PC-3 (cell line): ENCODE results near the gene OR1I1. TPM values are rescaled to one million over a fixed set of nuclear protein-coding genes. Genes with fewer than 3 reads are reported as not detected.

Experiments used
- ATAC-seq: fragments of 200-7000 bp; cut with Tn5 transposase; 2 replicates; pipeline ENCODE4 v1.9.1; 2020; ENCODE audit warnings: mild to moderate bottlenecking, moderate library complexity
- BruUV-seq: library from RNA; stranded (reverse); fragments of 400-500 nt; replicated peaks from 2 replicates; lab custom pipeline; 2021; lab: Mats Ljungman, UMichigan
- CTCF ChIA-PET: fragments of 300-600 bp; sonication (Branson Sonifier 250); formaldehyde crosslinking; loops from one replicate; lab custom pipeline; 2022; ENCODE audit warnings: antibody characterized with exemption; lab: Charles Lee
- POLR2A ChIA-PET: fragments of 300-600 bp; sonication (Branson Sonifier 250); formaldehyde crosslinking; loops from one replicate; lab custom pipeline; 2022; ENCODE audit warnings: antibody characterized with exemption; ENCODE audit not compliant: unreplicated experiment; lab: Charles Lee
- DNase-seq: peaks from one replicate; pipeline ENCODE4 v3.0.0-alpha.2; 2015
- H2AFZ ChIP-seq: fragments of 300-600 bp; sonication (generic); 2 replicates; pipeline ENCODE4 v1.6.0; 2016; ENCODE audit warnings: antibody characterized with exemption, low read length
- H3F3A ChIP-seq: fragments of 300-600 bp; sonication (generic); one replicate; pipeline ENCODE4 v1.6.0; 2017; ENCODE audit warnings: antibody characterized with exemption, low read length, control low read depth, mild to moderate bottlenecking; ENCODE audit not compliant: unreplicated experiment
- H3K27ac ChIP-seq: fragments of 300-600 bp; sonication (generic); 2 replicates; pipeline ENCODE4 v1.5.1; 2016; ENCODE audit warnings: mild to moderate bottlenecking, low read length
- H3K27me3 ChIP-seq: fragments of 300-600 bp; sonication (generic); 2 replicates; pipeline ENCODE4 v1.6.1; 2016; ENCODE audit warnings: low read length, mixed read lengths
- H3K36me3 ChIP-seq: fragments of 300-600 bp; sonication (generic); 2 replicates; pipeline ENCODE4 v1.6.1; 2016; ENCODE audit warnings: low read depth, mixed run types, low read length, mixed read lengths
- H3K4me1 ChIP-seq: fragments of 300-600 bp; sonication (generic); 2 replicates; pipeline ENCODE4 v1.5.1; 2016; ENCODE audit warnings: low read length; ENCODE audit not compliant: insufficient read depth
- H3K4me2 ChIP-seq: fragments of 300-600 bp; sonication (generic); 2 replicates; pipeline ENCODE4 v1.6.0; 2016; ENCODE audit warnings: low read length
- H3K4me3 ChIP-seq: fragments of 300-600 bp; sonication (generic); 2 replicates; pipeline ENCODE4 v1.5.1; 2016; ENCODE audit warnings: mild to moderate bottlenecking, low read length, mixed read lengths
- H3K79me2 ChIP-seq: fragments of 300-600 bp; sonication (generic); 2 replicates; pipeline ENCODE4 v1.6.1; 2017; ENCODE audit warnings: low read length, mixed read lengths
- H3K9ac ChIP-seq: fragments of 300-600 bp; sonication (generic); 2 replicates; pipeline ENCODE4 v1.6.0; 2016; ENCODE audit warnings: mild to moderate bottlenecking, low read length
- H3K9me2 ChIP-seq: fragments of 300-600 bp; sonication (generic); replicated peaks from 2 replicates; pipeline ENCODE4 v1.6.1; 2016; ENCODE audit warnings: mixed run types, low read length, mixed read lengths
- H3K9me3 ChIP-seq: fragments of 300-600 bp; sonication (generic); 2 replicates; pipeline ENCODE4 v1.6.1; 2016; ENCODE audit warnings: low read length, mixed read lengths
- H4K20me1 ChIP-seq: fragments of 300-600 bp; sonication (generic); 2 replicates; pipeline ENCODE4 v1.6.1; 2016; ENCODE audit warnings: low read length, mixed read lengths
- CTCF ChIP-seq: fragments of 300-600 bp; sonication (generic); conservative IDR thresholded peaks from 2 replicates; pipeline ENCODE4 v1.5.1; 2017; ENCODE audit warnings: antibody characterized with exemption, low read depth, mild to moderate bottlenecking, low read length
- EZH2 ChIP-seq: fragments of 300-600 bp; sonication (generic); IDR thresholded peaks from one replicate; pipeline ENCODE4 v1.6.1; 2017; ENCODE audit warnings: antibody characterized with exemption, mild to moderate bottlenecking, low read length; ENCODE audit not compliant: unreplicated experiment
- EZH2phosphoT487 ChIP-seq: fragments of 300-600 bp; sonication (generic); IDR thresholded peaks from 2 replicates; pipeline ENCODE4 v1.6.1; 2018; ENCODE audit warnings: mild to moderate bottlenecking, antibody characterized with exemption, low read length, borderline replicate concordance
- intact Hi-C: fragments of 100-400 bp; cut with micrococcal nuclease; formaldehyde crosslinking; loops from 2 replicates; pipeline ENCODE4 v1.9.0; 2023
- total RNA-seq: library from RNA; depleted of rRNA; stranded (reverse); fragments of >200 nt; gene quantifications from 2 replicates; pipeline ENCODE4 v1.2.3, GENCODE V29; 2014

The OR1I1 gene
- total RNA-seq, 1 experiment from 2014 or later = not detected

- no peaks in the 10 kb centered on the region for H3K36me3 ChIP-seq
- DNase-seq (peak; percentile 92), ATAC-seq (peak; percentile 16; the same call in 1 of the 2 replicates)
- H3K9me2 ChIP-seq = no peaks in the 10 kb centered on the region
- H4K20me1 ChIP-seq = no peaks in the 10 kb centered on the region
- H3F3A ChIP-seq = no peaks in the 10 kb centered on the region
- H3K9me3 ChIP-seq = no peaks in the 10 kb centered on the region
- H3K27me3 ChIP-seq = no peaks in the 10 kb centered on the region
- H3K79me2 ChIP-seq = peaks cover 5% of the 10 kb centered on the region
- TF ChIP-seq EZH2phosphoT487 = no peak
- peaks cover 24% of the 10 kb centered on the region for H3K4me1 ChIP-seq
- H2AFZ ChIP-seq = peak overlapping the region; percentile 46; the same call in 1 of the 2 replicates
- H3K4me3 ChIP-seq = no peak overlapping the region
- H3K9ac ChIP-seq = no peak overlapping the region
- no TSS peak for BruUV-seq
- H3K4me2 ChIP-seq = peak overlapping the region; percentile 36
- intact Hi-C loops = no loop called here
- H3K27ac ChIP-seq = peak overlapping the region; percentile 66
- ChIA-PET CTCF (no interaction called here), POLR2A (interaction anchor here (0.5 kb wide), 1 partner anchor 21 kb away, joined by 12 read pairs; no protein-coding TSS in a partner anchor)
Observed at GRCh38 chr19:15129856-15130585, 48.0 kb downstream of the OR1I1 start.

- no peak overlapping the region for H2AFZ ChIP-seq
- ChIA-PET CTCF (interaction anchor here (0.5 to 0.6 kb wide), 2 partner anchors 44 to 73 kb away, joined by 3 read pairs; no protein-coding TSS in a partner anchor), POLR2A (no interaction called here)
- H3K27ac ChIP-seq = peak overlapping the region; percentile 9; the same call in 1 of the 2 replicates
- H3K79me2 ChIP-seq = no peaks in the 10 kb centered on the region
- no peak for TF ChIP-seq EZH2phosphoT487
- no peak for TF ChIP-seq CTCF
- H3K9me3 ChIP-seq = no peaks in the 10 kb centered on the region
- no peaks in the 10 kb centered on the region for H3F3A ChIP-seq
- DNase-seq (peak; percentile 88), ATAC-seq (peak; percentile 88)
- no peaks in the 10 kb centered on the region for H3K9me2 ChIP-seq
- intact Hi-C loops = no loop called here
- H3K4me3 ChIP-seq = no peak overlapping the region
- peaks cover 25% of the 10 kb centered on the region for H3K4me1 ChIP-seq
- BruUV-seq = no TSS peak
- H3K36me3 ChIP-seq = no peaks in the 10 kb centered on the region
- no peaks in the 10 kb centered on the region for H3K27me3 ChIP-seq
- H4K20me1 ChIP-seq = no peaks in the 10 kb centered on the region
- peak overlapping the region; percentile 10; the same call in 1 of the 2 replicates for H3K4me2 ChIP-seq
- H3K9ac ChIP-seq = no peak overlapping the region
Observed at GRCh38 chr19:15136234-15136954, 54.4 kb downstream of the OR1I1 start.

- no TSS peak for BruUV-seq
- Histone ChIP-seq H3K9ac (no peak overlapping the region), H3K4me2 (no peak overlapping the region), H3K9me2 (no peaks in the 10 kb centered on the region), H4K20me1 (no peaks in the 10 kb centered on the region), H2AFZ (no peak overlapping the region), H3K4me1 (peaks cover 25% of the 10 kb centered on the region), H3F3A (no peaks in the 10 kb centered on the region), H3K36me3 (no peaks in the 10 kb centered on the region), H3K4me3 (no peak overlapping the region), H3K27ac (no peak overlapping the region), H3K27me3 (no peaks in the 10 kb centered on the region), H3K79me2 (no peaks in the 10 kb centered on the region), H3K9me3 (no peaks in the 10 kb centered on the region)
- ATAC-seq (no peak), DNase-seq (no peak)
- ChIA-PET POLR2A (interaction anchor here (0.6 kb wide), 1 partner anchor 282 kb away, joined by 3 read pairs; no protein-coding TSS in a partner anchor), CTCF (interaction anchor here (0.6 kb wide), 1 partner anchor 45 kb away, joined by 3 read pairs; no protein-coding TSS in a partner anchor)
- TF ChIP-seq EZH2phosphoT487 (no peak), CTCF (no peak), EZH2 (no peak)
- intact Hi-C loops = no loop called here
Observed at GRCh38 chr19:15137777-15138176, 55.8 kb downstream of the OR1I1 start.
